Liver (tissue), 9 donors: Measurements from ENCODE around the gene BANK1. TPM values are rescaled to one million over a fixed set of nuclear protein-coding genes. Genes with fewer than 3 reads are reported as not detected.

Experiments used
- DNase-seq: peaks from one replicate; pipeline ENCODE4 v3.0.0-alpha.2; 2017; ENCODE audit warnings: low spot score
- H3K27ac ChIP-seq, 2 donors: one replicate each; pipeline ENCODE4 v1.7.0; 2013; ENCODE audit warnings: inconsistent platforms in 2 of 2, low read length in 2 of 2, control low read depth in 1 of 2, low read depth in 1 of 2, mild to moderate bottlenecking in 1 of 2
- H3K27me3 ChIP-seq, 4 donors: one replicate each; pipeline versions ENCODE4 v1.6.1 to v1.7.0; 2013; ENCODE audit warnings: low read length in 3 of 4, inconsistent platforms in 1 of 4, mild to moderate bottlenecking in 1 of 4, moderate library complexity in 1 of 4; ENCODE audit not compliant: control insufficient read depth in 4 of 4, insufficient read depth in 4 of 4
- H3K36me3 ChIP-seq, 4 donors: one replicate each; pipeline versions ENCODE4 v1.6.1 to v1.7.0; 2013; ENCODE audit warnings: low read length in 3 of 4, mild to moderate bottlenecking in 3 of 4, low read depth in 1 of 4, moderate library complexity in 1 of 4; ENCODE audit not compliant: control insufficient read depth in 4 of 4, insufficient read depth in 3 of 4
- H3K4me1 ChIP-seq, 4 donors: one replicate each; pipeline versions ENCODE4 v1.6.1 to v1.7.0; 2013; ENCODE audit warnings: low read length in 3 of 4, mild to moderate bottlenecking in 3 of 4, moderate library complexity in 1 of 4; ENCODE audit not compliant: control insufficient read depth in 4 of 4, insufficient read depth in 4 of 4
- H3K4me3 ChIP-seq, 3 donors: one replicate each; pipeline versions ENCODE4 v1.6.1 to v1.7.0; 2013; ENCODE audit warnings: low read length in 3 of 3, control low read depth in 1 of 3, low read depth in 1 of 3, mild to moderate bottlenecking in 1 of 3
- H3K9ac ChIP-seq, 2 donors: one replicate each; pipeline ENCODE4 v1.7.0; 2013; ENCODE audit warnings: low read length in 2 of 2, mild to moderate bottlenecking in 2 of 2, moderate library complexity in 2 of 2, control low read depth in 1 of 2, low read depth in 1 of 2
- H3K9me3 ChIP-seq, 4 donors: one replicate each; pipeline versions ENCODE4 v1.6.1 to v1.7.0; 2013; ENCODE audit warnings: low read length in 3 of 4; ENCODE audit not compliant: control insufficient read depth in 4 of 4
- EGR1 ChIP-seq, 2 donors: IDR thresholded peaks; 2 replicates each; pipeline ENCODE4 v1.6.1; 2016 to 2018; ENCODE audit warnings: antibody characterized with exemption in 2 of 2, low read depth in 2 of 2
- FOXA1 ChIP-seq: IDR thresholded peaks from 2 replicates; pipeline ENCODE4 v1.6.1; 2016; ENCODE audit warnings: antibody characterized with exemption
- FOXA2 ChIP-seq: IDR thresholded peaks from 2 replicates; pipeline ENCODE4 v1.6.1; 2016; ENCODE audit warnings: antibody characterized with exemption
- GABPA ChIP-seq, 2 donors: IDR thresholded peaks in 1 of 2; conservative IDR thresholded peaks in 1 of 2; 2 replicates each; pipeline ENCODE4 v1.6.1; 2016; ENCODE audit warnings: antibody characterized with exemption in 2 of 2, mild to moderate bottlenecking in 1 of 2, moderate library complexity in 1 of 2
- HNF4A ChIP-seq, 2 donors: conservative IDR thresholded peaks; 2 replicates each; pipeline ENCODE4 v1.6.1; 2016; ENCODE audit warnings: antibody characterized with exemption in 2 of 2, mild to moderate bottlenecking in 2 of 2
- HNF4G ChIP-seq: IDR thresholded peaks from 2 replicates; pipeline ENCODE4 v1.6.1; 2016; ENCODE audit warnings: antibody characterized with exemption
- JUND ChIP-seq, 2 donors: IDR thresholded peaks; 2 replicates each; pipeline ENCODE4 v1.6.1; 2016; ENCODE audit warnings: antibody characterized with exemption in 2 of 2
- NR2F2 ChIP-seq: IDR thresholded peaks from 2 replicates; pipeline ENCODE4 v1.6.1; 2016; ENCODE audit warnings: antibody characterized with exemption
- RAD21 ChIP-seq, 2 donors: IDR thresholded peaks; 2 replicates each; pipeline ENCODE4 v1.6.1; 2016; ENCODE audit warnings: antibody characterized with exemption in 2 of 2, mild to moderate bottlenecking in 2 of 2
- RXRA ChIP-seq, 2 donors: IDR thresholded peaks; 2 replicates each; pipeline ENCODE4 v1.6.1; 2017 to 2018; ENCODE audit warnings: antibody characterized with exemption in 2 of 2, mild to moderate bottlenecking in 1 of 2
- SP1 ChIP-seq: IDR thresholded peaks from 2 replicates; pipeline ENCODE4 v1.6.1; 2018; ENCODE audit warnings: antibody characterized with exemption, mild to moderate bottlenecking
- TAF1 ChIP-seq: conservative IDR thresholded peaks from 2 replicates; pipeline ENCODE4 v1.6.1; 2016; ENCODE audit warnings: antibody characterized with exemption, mild to moderate bottlenecking
- YY1 ChIP-seq: IDR thresholded peaks from 2 replicates; pipeline ENCODE4 v1.6.1; 2016; ENCODE audit warnings: antibody characterized with exemption, mild to moderate bottlenecking
- WGBS: extraction: QIAGEN DNeasy Blood & Tissue Kit; methylation state at CpG from one replicate; pipeline ENCODE4 v1.1.7; 2013; 5-methylcytosine and 5-hydroxymethylcytosine counted together
- polyA plus RNA-seq, 2 donors: library from polyadenylated mRNA; stranded (reverse) in 1 of 2; unstranded in 1 of 2; fragments of 200-250 nt in 1 of 2; fragments of >200 nt in 1 of 2; fragmentation: Nextera tagmentation in 1 of 2; extraction: Ambion mirVana in 1 of 2; gene quantifications; one replicate each; pipeline versions ENCODE4 v1.2.1 to v1.2.3, GENCODE V29; 2013 to 2015
- total RNA-seq, 2 donors: library from RNA; depleted of rRNA; stranded (reverse); fragments of >200 nt; gene quantifications; one replicate each; pipeline ENCODE4 v1.2.3, GENCODE V29; 2014
- TF ChIP-seq, protein P1 (sequence below): IDR thresholded peaks from 2 replicates; pipeline ENCODE4 v1.6.1; 2016; ENCODE audit warnings: antibody characterized with exemption
- TF ChIP-seq, protein P2 (sequence below): IDR thresholded peaks from 2 replicates; pipeline ENCODE4 v1.6.1; 2016; ENCODE audit warnings: antibody characterized with exemption
- TF ChIP-seq, protein P3 (sequence below): IDR thresholded peaks from 2 replicates; pipeline ENCODE4 v1.6.1; 2016; ENCODE audit warnings: antibody characterized with exemption
- TF ChIP-seq, protein P4 (sequence below): IDR thresholded peaks from 2 replicates; pipeline ENCODE4 v1.6.1; 2016; ENCODE audit warnings: antibody characterized with exemption, mild to moderate bottlenecking
- TF ChIP-seq, protein P5 (sequence below): fragments of 150-350 bp; IDR thresholded peaks from 2 replicates; pipeline ENCODE4 v1.5.1; 2017; ENCODE audit warnings: improper control_type of control experiment, low read depth, low read length; ENCODE audit not compliant: missing input control
- donor health status: healthy.
- donor health status: healthy.
- donor health status: healthy.
- donor health status: healthy.
- donor health status: healthy.

BANK1 gene
- total and polyA plus RNA-seq, 4 donors, result 0.06 to 1.7 (median 0.35) TPM

DNA sequence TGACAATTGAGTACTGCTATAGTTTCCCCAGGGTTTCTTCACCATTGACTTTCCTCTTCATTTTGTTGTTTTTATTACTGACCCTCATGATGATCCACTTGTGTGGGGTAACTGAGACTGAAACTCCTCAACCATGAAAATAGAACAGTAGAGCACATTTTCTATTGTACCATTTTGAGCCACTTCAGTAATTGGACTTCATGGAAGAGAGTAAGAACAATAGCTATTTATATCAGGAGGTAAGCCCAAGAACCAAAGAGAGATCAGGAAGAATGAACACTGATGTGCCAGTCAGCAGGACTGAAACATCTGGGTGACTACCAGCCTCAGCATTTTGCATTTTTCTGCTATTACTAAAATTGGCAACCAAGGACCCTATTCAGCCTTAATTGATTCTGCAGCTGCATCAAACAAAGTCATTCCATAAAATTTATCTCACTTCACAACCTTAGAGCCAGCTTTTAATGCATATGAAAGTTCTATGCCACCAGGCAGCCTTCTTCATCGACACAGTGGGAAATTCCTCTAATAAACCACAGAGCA lies 151.4 kb downstream of the BANK1 start:
- Histone ChIP-seq H3K9me3 (no peaks in the 10 kb centered on the region), H3K4me1 (no peaks in the 10 kb centered on the region), H3K36me3 (no peaks in the 10 kb centered on the region), H3K9ac (no peak overlapping the region), H3K27ac (no peak overlapping the region), H3K27me3 (peaks cover 0 to 2% (median 0%) of the 10 kb centered on the region in 4 donors), H3K4me3 (no peak overlapping the region)
- TF ChIP-seq FOXA2 (no peak), TAF1 (no peak), GABPA (IDR thresholded peaks at IDR 0.05 in 1 of 2, conservative IDR thresholded peaks at IDR 0.05 in 1 of 2) (no peak)
- TF ChIP-seq, protein P1, sequence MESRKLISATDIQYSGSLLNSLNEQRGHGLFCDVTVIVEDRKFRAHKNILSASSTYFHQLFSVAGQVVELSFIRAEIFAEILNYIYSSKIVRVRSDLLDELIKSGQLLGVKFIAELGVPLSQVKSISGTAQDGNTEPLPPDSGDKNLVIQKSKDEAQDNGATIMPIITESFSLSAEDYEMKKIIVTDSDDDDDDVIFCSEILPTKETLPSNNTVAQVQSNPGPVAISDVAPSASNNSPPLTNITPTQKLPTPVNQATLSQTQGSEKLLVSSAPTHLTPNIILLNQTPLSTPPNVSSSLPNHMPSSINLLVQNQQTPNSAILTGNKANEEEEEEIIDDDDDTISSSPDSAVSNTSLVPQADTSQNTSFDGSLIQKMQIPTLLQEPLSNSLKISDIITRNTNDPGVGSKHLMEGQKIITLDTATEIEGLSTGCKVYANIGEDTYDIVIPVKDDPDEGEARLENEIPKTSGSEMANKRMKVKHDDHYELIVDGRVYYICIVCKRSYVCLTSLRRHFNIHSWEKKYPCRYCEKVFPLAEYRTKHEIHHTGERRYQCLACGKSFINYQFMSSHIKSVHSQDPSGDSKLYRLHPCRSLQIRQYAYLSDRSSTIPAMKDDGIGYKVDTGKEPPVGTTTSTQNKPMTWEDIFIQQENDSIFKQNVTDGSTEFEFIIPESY, result no peak
- 76% methylated on average over 1 of the region's 1 CpG for WGBS
- DNase-seq, result no peak

DNA sequence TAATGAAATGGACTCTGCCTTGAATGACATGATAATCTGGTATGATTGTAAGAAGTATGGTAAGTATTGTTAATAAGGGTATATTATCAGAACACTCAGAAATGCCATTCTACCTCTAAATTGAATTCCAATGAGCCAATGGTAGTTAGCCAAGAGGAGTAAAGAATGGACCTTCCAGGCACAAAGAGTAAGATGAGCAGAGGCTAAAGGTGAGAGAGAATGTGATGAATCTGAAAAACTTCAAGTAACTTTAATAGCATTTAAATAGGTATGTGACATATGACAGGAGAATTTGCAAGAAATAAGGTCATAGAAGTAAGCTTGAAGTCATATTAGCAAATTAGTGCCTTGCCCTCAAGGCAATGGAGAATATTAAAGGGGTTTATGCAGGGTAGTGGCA lies 152.4 kb downstream of the BANK1 start:
- H3K9me3 ChIP-seq, result no peaks in the 10 kb centered on the region
- no peak overlapping the region for H3K27ac ChIP-seq
- TF ChIP-seq FOXA2, result no peak
- TF ChIP-seq, protein P2, sequence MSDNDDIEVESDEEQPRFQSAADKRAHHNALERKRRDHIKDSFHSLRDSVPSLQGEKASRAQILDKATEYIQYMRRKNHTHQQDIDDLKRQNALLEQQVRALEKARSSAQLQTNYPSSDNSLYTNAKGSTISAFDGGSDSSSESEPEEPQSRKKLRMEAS, result no peak
- TF ChIP-seq, protein P3, sequence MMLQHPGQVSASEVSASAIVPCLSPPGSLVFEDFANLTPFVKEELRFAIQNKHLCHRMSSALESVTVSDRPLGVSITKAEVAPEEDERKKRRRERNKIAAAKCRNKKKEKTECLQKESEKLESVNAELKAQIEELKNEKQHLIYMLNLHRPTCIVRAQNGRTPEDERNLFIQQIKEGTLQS, result no peak
- TF ChIP-seq RAD21 (IDR thresholded peaks at IDR 0.05), result no peak
- TF ChIP-seq YY1, result no peak
- TF ChIP-seq, protein P4, sequence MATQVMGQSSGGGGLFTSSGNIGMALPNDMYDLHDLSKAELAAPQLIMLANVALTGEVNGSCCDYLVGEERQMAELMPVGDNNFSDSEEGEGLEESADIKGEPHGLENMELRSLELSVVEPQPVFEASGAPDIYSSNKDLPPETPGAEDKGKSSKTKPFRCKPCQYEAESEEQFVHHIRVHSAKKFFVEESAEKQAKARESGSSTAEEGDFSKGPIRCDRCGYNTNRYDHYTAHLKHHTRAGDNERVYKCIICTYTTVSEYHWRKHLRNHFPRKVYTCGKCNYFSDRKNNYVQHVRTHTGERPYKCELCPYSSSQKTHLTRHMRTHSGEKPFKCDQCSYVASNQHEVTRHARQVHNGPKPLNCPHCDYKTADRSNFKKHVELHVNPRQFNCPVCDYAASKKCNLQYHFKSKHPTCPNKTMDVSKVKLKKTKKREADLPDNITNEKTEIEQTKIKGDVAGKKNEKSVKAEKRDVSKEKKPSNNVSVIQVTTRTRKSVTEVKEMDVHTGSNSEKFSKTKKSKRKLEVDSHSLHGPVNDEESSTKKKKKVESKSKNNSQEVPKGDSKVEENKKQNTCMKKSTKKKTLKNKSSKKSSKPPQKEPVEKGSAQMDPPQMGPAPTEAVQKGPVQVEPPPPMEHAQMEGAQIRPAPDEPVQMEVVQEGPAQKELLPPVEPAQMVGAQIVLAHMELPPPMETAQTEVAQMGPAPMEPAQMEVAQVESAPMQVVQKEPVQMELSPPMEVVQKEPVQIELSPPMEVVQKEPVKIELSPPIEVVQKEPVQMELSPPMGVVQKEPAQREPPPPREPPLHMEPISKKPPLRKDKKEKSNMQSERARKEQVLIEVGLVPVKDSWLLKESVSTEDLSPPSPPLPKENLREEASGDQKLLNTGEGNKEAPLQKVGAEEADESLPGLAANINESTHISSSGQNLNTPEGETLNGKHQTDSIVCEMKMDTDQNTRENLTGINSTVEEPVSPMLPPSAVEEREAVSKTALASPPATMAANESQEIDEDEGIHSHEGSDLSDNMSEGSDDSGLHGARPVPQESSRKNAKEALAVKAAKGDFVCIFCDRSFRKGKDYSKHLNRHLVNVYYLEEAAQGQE, result no peak
- no peak for TF ChIP-seq JUND (IDR thresholded peaks at IDR 0.05)
- TF ChIP-seq, protein P5, sequence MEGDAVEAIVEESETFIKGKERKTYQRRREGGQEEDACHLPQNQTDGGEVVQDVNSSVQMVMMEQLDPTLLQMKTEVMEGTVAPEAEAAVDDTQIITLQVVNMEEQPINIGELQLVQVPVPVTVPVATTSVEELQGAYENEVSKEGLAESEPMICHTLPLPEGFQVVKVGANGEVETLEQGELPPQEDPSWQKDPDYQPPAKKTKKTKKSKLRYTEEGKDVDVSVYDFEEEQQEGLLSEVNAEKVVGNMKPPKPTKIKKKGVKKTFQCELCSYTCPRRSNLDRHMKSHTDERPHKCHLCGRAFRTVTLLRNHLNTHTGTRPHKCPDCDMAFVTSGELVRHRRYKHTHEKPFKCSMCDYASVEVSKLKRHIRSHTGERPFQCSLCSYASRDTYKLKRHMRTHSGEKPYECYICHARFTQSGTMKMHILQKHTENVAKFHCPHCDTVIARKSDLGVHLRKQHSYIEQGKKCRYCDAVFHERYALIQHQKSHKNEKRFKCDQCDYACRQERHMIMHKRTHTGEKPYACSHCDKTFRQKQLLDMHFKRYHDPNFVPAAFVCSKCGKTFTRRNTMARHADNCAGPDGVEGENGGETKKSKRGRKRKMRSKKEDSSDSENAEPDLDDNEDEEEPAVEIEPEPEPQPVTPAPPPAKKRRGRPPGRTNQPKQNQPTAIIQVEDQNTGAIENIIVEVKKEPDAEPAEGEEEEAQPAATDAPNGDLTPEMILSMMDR, result no peak
- no peak for TF ChIP-seq HNF4G
- no peak for TF ChIP-seq SP1
- no peak for TF ChIP-seq TAF1
- no peak for TF ChIP-seq GABPA (IDR thresholded peaks at IDR 0.05 in 1 of 2, conservative IDR thresholded peaks at IDR 0.05 in 1 of 2)
- no peak for TF ChIP-seq HNF4A (conservative IDR thresholded peaks at IDR 0.05)
- TF ChIP-seq RXRA (IDR thresholded peaks at IDR 0.05), result no peak
- TF ChIP-seq FOXA1, result no peak
- no peak for TF ChIP-seq NR2F2
- TF ChIP-seq EGR1 (IDR thresholded peaks at IDR 0.05; ENCODE audit: low read depth in 2 of 2), result no peak
- H3K4me1 ChIP-seq, result no peaks in the 10 kb centered on the region
- no peak for DNase-seq
- H3K27me3 ChIP-seq, result peaks cover 0 to 2% (median 0%) of the 10 kb centered on the region in 4 donors
- no peaks in the 10 kb centered on the region for H3K36me3 ChIP-seq
- H3K9ac ChIP-seq, result no peak overlapping the region
- H3K4me3 ChIP-seq, result no peak overlapping the region
